B cell (primary cell): Measurements from ENCODE around the gene ZNF471.

Experiments
- CTCF ChIP-seq: fragments of 200-600 bp; IDR thresholded peaks from one replicate; pipeline ENCODE4 v1.8.0; 2022; ENCODE audit warnings: antibody characterized with exemption, mild to moderate bottlenecking
- EZH2 ChIP-seq: IDR thresholded peaks from 2 replicates; pipeline ENCODE4 v1.6.1; 2012; ENCODE audit warnings: borderline replicate concordance, low read depth, mild to moderate bottlenecking, moderate library complexity, low read length; ENCODE audit not compliant: insufficient read depth, poor library complexity, severe bottlenecking

GRCh38 chr19:56577719-56578602 is 70.3 kb downstream of the ZNF471 start:
- TF ChIP-seq CTCF = no peak
- TF ChIP-seq EZH2 = no peak
